Activated gamma-delta T cell (primary cell): ENCODE measurements around the gene ZNF574.

ENCODE experiments used
- DNase-seq: peaks from one replicate; lab custom pipeline; 2025; lab: John Stamatoyannopoulos, UW

Gene ZNF574

GRCh38 chr19:42079886-42080763, 4.2 kb downstream of the ZNF574 start:
- DNase-seq: no peak

GRCh38 chr19:42080764-42081375, 4.9 kb downstream of the ZNF574 start:
- DNase-seq: no peak

GRCh38 chr19:42081584-42082203, 5.7 kb downstream of the ZNF574 start:
- DNase-seq: no peak

GRCh38 chr19:42083537-42083936, 7.6 kb downstream of the ZNF574 start:
- DNase-seq: no peak

GRCh38 chr19:42086188-42086736, 10.3 kb downstream of the ZNF574 start:
- no peak for DNase-seq

GRCh38 chr19:42086770-42087550, 11.0 kb downstream of the ZNF574 start:
- no peak for DNase-seq

- no peak for DNase-seq
Observed at GRCh38 chr19:42088471-42089190, 12.7 kb downstream of the ZNF574 start.

- DNase-seq: no peak
Observed at GRCh38 chr19:42089191-42089750, 13.3 kb downstream of the ZNF574 start.

GRCh38 chr19:42089772-42090171, 13.8 kb downstream of the ZNF574 start:
- DNase-seq: no peak

GRCh38 chr19:42090672-42091071, 14.7 kb downstream of the ZNF574 start:
- DNase-seq: no peak

- DNase-seq: no peak
Observed at GRCh38 chr19:42091300-42091699, 15.3 kb downstream of the ZNF574 start.

GRCh38 chr19:42091742-42092141, 15.8 kb downstream of the ZNF574 start:
- DNase-seq: no peak

- no peak for DNase-seq
Observed at GRCh38 chr19:42092350-42092749, 16.4 kb downstream of the ZNF574 start.

- no peak for DNase-seq
Observed at GRCh38 chr19:42093505-42093904, 17.5 kb downstream of the ZNF574 start.

GRCh38 chr19:42093926-42094325, 18.0 kb downstream of the ZNF574 start:
- DNase-seq: no peak

GRCh38 chr19:42095142-42095813, 19.3 kb downstream of the ZNF574 start:
- DNase-seq: no peak

- no peak for DNase-seq
Observed at GRCh38 chr19:42095814-42096230, 19.9 kb downstream of the ZNF574 start.

GRCh38 chr19:42096255-42096837, 20.4 kb downstream of the ZNF574 start:
- DNase-seq: no peak

GRCh38 chr19:42097461-42097860, 21.5 kb downstream of the ZNF574 start:
- DNase-seq: no peak

GRCh38 chr19:42098781-42099180, 22.8 kb downstream of the ZNF574 start:
- no peak for DNase-seq
